A375 (cell line): ENCODE results near the gene SERF2. TPM values are rescaled to one million over a fixed set of nuclear protein-coding genes. Genes with fewer than 3 reads are reported as not detected.

ENCODE experiments used
- small RNA-seq: library from RNA; depleted of rRNA; stranded (forward); fragments of <200 nt; gene quantifications from one replicate; pipeline ENCODE3, GENCODE V24; 2014
- total RNA-seq: library from RNA; depleted of rRNA; stranded (reverse); fragments of >200 nt; shearing (Covaris generic); gene quantifications from 2 replicates; pipeline ENCODE4 v1.2.3, GENCODE V29; 2014; rRNA removed

SERF2 gene
- 517 and 590 TPM in 2 replicates for total RNA-seq

GRCh38 chr15:43791993-43792760 lies at the start of gene SERF2:
TSS of gene SERF2 (plus strand) at chr15:43792320. CDS start at chr15:43792377, 57 bp downstream.

GRCh38 chr15:43746245-43746902 lies 45.7 kb upstream of the SERF2 start, which contains the start of gene PDIA3:
TSS of gene PDIA3 (plus strand) at chr15:43746438. CDS start at chr15:43746540, 102 bp downstream.

GRCh38 chr15:43776718-43777266 lies 15.3 kb upstream of the SERF2 start, which contains the start of gene ELL3:
TSS of gene ELL3 (minus strand) at chr15:43776966. CDS start at chr15:43776901, 65 bp downstream.

GRCh38 chr15:43799945-43800285 lies 7.8 kb downstream of the SERF2 start, which contains the start of gene SERINC4:
TSS of gene SERINC4 (minus strand) at chr15:43800220. CDS start at chr15:43799986, 234 bp downstream.

GRCh38 chr15:43800286-43801141 lies 8.4 kb downstream of the SERF2 start, which contains the start of gene HYPK:
TSS of gene HYPK (plus strand) at chr15:43800599. CDS start at chr15:43800623, 24 bp downstream.

GRCh38 chr15:43824302-43825246 lies 32.5 kb downstream of the SERF2 start, which contains the start of gene MFAP1:
TSS of gene MFAP1 (minus strand) at chr15:43824690. CDS start at chr15:43824569, 121 bp downstream.

GRCh38 chr15:43826508-43827341 lies 34.6 kb downstream of the SERF2 start, which contains the start of gene WDR76:
TSS of gene WDR76 (plus strand) at chr15:43827002. CDS start at chr15:43827033, 31 bp downstream.

Small RNAs within 50 kb of the gene (small RNA-seq; reads per million reads assigned to genes)
- not detected for gene MIR1282

Other genes starting within 250 kb of the SERF2 start
- gene PPIP5K1, start 202.1 kb upstream of the SERF2 start, total RNA-seq, result 7.5 and 26.7 TPM in 2 replicates
- gene CKMT1B, start 198.3 kb upstream of the SERF2 start, total RNA-seq, result 1.3 TPM in 1 of 2 replicates, not detected in the other
- 0.21 TPM in 1 of 2 replicates, not detected in the other for gene STRC, start 173.5 kb upstream of the SERF2 start, total RNA-seq
- gene CATSPER2, start 143.5 kb upstream of the SERF2 start, total RNA-seq, result 1.1 and 2.0 TPM in 2 replicates
- 0.34 and 0.45 TPM in 2 replicates for gene CKMT1A, start 98.5 kb upstream of the SERF2 start, total RNA-seq
- gene PDIA3, start 45.9 kb upstream of the SERF2 start, total RNA-seq, result 99.9 and 113 TPM in 2 replicates
- gene ELL3, start 15.4 kb upstream of the SERF2 start, total RNA-seq, result 1.2 and 1.3 TPM in 2 replicates
- 0.08 and 0.23 TPM in 2 replicates for gene SERINC4, start 7.9 kb downstream of the SERF2 start, total RNA-seq
- gene HYPK, start 8.3 kb downstream of the SERF2 start, total RNA-seq, result 40.3 and 59.4 TPM in 2 replicates
- gene MFAP1, start 32.4 kb downstream of the SERF2 start, total RNA-seq, result 25.8 and 27.2 TPM in 2 replicates
- gene WDR76, start 34.7 kb downstream of the SERF2 start, total RNA-seq, result 19.4 and 27.3 TPM in 2 replicates